A549 (cell line): ENCODE results near the gene TLDC2.

ENCODE experiments used
- BCL3 ChIP-seq: fragments of >200 bp; sonication (Bioruptor Twin); formaldehyde crosslinking; IDR thresholded peaks from 3 replicates; pipeline ENCODE4 v1.6.1; 2016
- CBX2 ChIP-seq: fragments of 200-600 bp; sonication (generic); IDR thresholded peaks from 2 replicates; pipeline ENCODE4 v1.6.1; 2016; ENCODE audit warnings: low read depth, mild to moderate bottlenecking, borderline replicate concordance
- CTCF ChIP-seq: fragments of >200 bp; sonication (Bioruptor Twin); formaldehyde crosslinking; IDR thresholded peaks from 3 replicates; pipeline ENCODE4 v1.5.1; 2016
- JUN ChIP-seq, 2 experiments: fragments of >200 bp; sonication (Bioruptor Twin); formaldehyde crosslinking; IDR thresholded peaks; 2 replicates in 1 of 2; 3 replicates in 1 of 2; pipeline ENCODE4 v1.6.1; 2016 to 2017
- RCOR1 ChIP-seq: fragments of 150-350 bp; IDR thresholded peaks from 2 replicates; pipeline ENCODE4 v1.6.1; 2014; ENCODE audit warnings: antibody characterized with exemption, low read length, low read depth
- RNF2 ChIP-seq: fragments of 200-600 bp; sonication (generic); IDR thresholded peaks from 2 replicates; pipeline ENCODE4 v1.6.1; 2016; ENCODE audit warnings: low read depth, mild to moderate bottlenecking, antibody characterized with exemption, moderate library complexity, borderline replicate concordance
- SMC3 ChIP-seq: fragments of >200 bp; sonication (Bioruptor Twin); formaldehyde crosslinking; IDR thresholded peaks from 3 replicates; pipeline ENCODE4 v1.6.1; 2018; ENCODE audit warnings: inconsistent platforms

- TF ChIP-seq CTCF (no peak), BCL3 (no peak), RCOR1 (no peak), SMC3 (no peak), JUN (IDR thresholded peaks at IDR 0.05) (no peak), RNF2 (no peak), CBX2 (no peak)
Measured at GRCh38 chr20:36826554-36827244, 49.2 kb upstream of the TLDC2 start.
